Fibroblast of mammary gland (primary cell): ENCODE data around the gene RAD9B.
A peak's percentile ranks its signal among the peaks of the same experiment; 100 is the strongest.

Experiments
- DNase-seq: peaks from one replicate; pipeline ENCODE4 v3.0.0-alpha.2; 2010; ENCODE audit warnings: low read depth
- H3K4me3 ChIP-seq: 2 replicates; pipeline ENCODE4 v1.5.1; 2011; ENCODE audit warnings: low read depth, mild to moderate bottlenecking, low read length, moderate library complexity; ENCODE audit not compliant: control insufficient read depth
- CTCF ChIP-seq: conservative IDR thresholded peaks from 2 replicates; pipeline ENCODE4 v1.5.1; 2011; ENCODE audit warnings: low read depth, low read length, inconsistent platforms; ENCODE audit not compliant: control insufficient read depth, insufficient read depth

RAD9B gene

GRCh38 chr12:110467847-110468213 lies 34.3 kb upstream of the RAD9B start:
- DNase-seq, result no peak
- peak overlapping the region; percentile 98 for H3K4me3 ChIP-seq
- TF ChIP-seq CTCF, result no peak

GRCh38 chr12:110468214-110469048 lies 33.7 kb upstream of the RAD9B start, which contains the start of the genes FAM216A and GPN3:
Gene FAM216A (plus strand): TSS chr12:110468845. CDS start chr12:110468876, 31 bp downstream.
Gene GPN3 (minus strand): TSS chr12:110468257. CDS start chr12:110468203, 54 bp downstream.
- peak within 1 kb of the TSS; percentile 98 for H3K4me3 ChIP-seq
- peak; percentile 98 for DNase-seq
- TF ChIP-seq CTCF, result no peak

- DNase-seq, result no peak
- no peak for TF ChIP-seq CTCF
- no peak overlapping the region for H3K4me3 ChIP-seq
These were observed 26.7 kb upstream of the RAD9B start for GRCh38 chr12:110475426-110475825.

- no peak overlapping the region for H3K4me3 ChIP-seq
- TF ChIP-seq CTCF, result no peak
- DNase-seq, result peak; percentile 57
These were observed 3.0 kb upstream of the RAD9B start for GRCh38 chr12:110498984-110499706.

- DNase-seq, result peak; percentile 48
- peak overlapping the region; percentile 98 for H3K4me3 ChIP-seq
- no peak for TF ChIP-seq CTCF
These were observed 756 bp upstream of the RAD9B start for GRCh38 chr12:110501399-110501751.

GRCh38 chr12:110503432-110503831 lies 1.3 kb downstream of the RAD9B start:
- no peak for DNase-seq
- no peak overlapping the region for H3K4me3 ChIP-seq
- no peak for TF ChIP-seq CTCF
